PFSK-1 (cell line): ENCODE data around the gene CCNA2.

ENCODE experiments used
- FOXP2 ChIP-seq: optimal IDR thresholded peaks from 2 replicates; pipeline ENCODE3; 2011; ENCODE audit warnings: borderline replicate concordance, control low read depth, inconsistent platforms; ENCODE audit not compliant: insufficient read depth; ENCODE audit errors: extremely low read length, extremely low read depth
- POLR2AphosphoS5 ChIP-seq: IDR thresholded peaks from 2 replicates; pipeline ENCODE4 v1.6.1; 2012; ENCODE audit warnings: low read depth, mild to moderate bottlenecking, control low read depth, low read length, moderate library complexity
- REST ChIP-seq, 2 experiments: IDR thresholded peaks; 2 replicates each; pipeline versions ENCODE4 v1.6.1 to v1.8.0; 2011 to 2012; ENCODE audit warnings: low read depth in 2 of 2, low read length in 2 of 2, control low read depth in 1 of 2, inconsistent platforms in 1 of 2, mild to moderate bottlenecking in 1 of 2, moderate library complexity in 1 of 2; ENCODE audit not compliant: insufficient read depth in 1 of 2
- SIN3A ChIP-seq: IDR thresholded peaks from 2 replicates; pipeline ENCODE4 v1.6.1; 2012; ENCODE audit warnings: mild to moderate bottlenecking, low read length, moderate library complexity, borderline replicate concordance; ENCODE audit not compliant: insufficient read depth
- TAF1 ChIP-seq: IDR thresholded peaks from 2 replicates; pipeline ENCODE4 v1.6.1; 2012; ENCODE audit warnings: low read length, control low read depth, borderline replicate concordance; ENCODE audit not compliant: insufficient read depth

- no peak for TF ChIP-seq POLR2AphosphoS5
- no peak for TF ChIP-seq TAF1
- no peak for TF ChIP-seq FOXP2
- no peak for TF ChIP-seq REST (IDR thresholded peaks at IDR 0.05; ENCODE audit: insufficient read depth in 1 of 2, low read depth in 2 of 2, low read length in 2 of 2)
- no peak for TF ChIP-seq SIN3A
These were observed 49.8 kb downstream of the CCNA2 start for GRCh38 chr4:121773883-121774282.
